Panc1 (cell line): Measurements from ENCODE around the gene CDKAL1.

Experiments
- POLR2AphosphoS5 ChIP-seq: IDR thresholded peaks from 2 replicates; pipeline ENCODE4 v1.6.1; 2012; ENCODE audit warnings: mild to moderate bottlenecking, low read depth, low read length, moderate library complexity
- TCF7L2 ChIP-seq: IDR thresholded peaks from 2 replicates; pipeline ENCODE4 v1.6.1; 2011; ENCODE audit warnings: mild to moderate bottlenecking, low read depth, low read length, inconsistent platforms
- TF ChIP-seq, protein P1 (sequence below): fragments of 450-650 bp; IDR thresholded peaks from 2 replicates; pipeline ENCODE4 v1.5.1; 2017; ENCODE audit warnings: mild to moderate bottlenecking

DNA sequence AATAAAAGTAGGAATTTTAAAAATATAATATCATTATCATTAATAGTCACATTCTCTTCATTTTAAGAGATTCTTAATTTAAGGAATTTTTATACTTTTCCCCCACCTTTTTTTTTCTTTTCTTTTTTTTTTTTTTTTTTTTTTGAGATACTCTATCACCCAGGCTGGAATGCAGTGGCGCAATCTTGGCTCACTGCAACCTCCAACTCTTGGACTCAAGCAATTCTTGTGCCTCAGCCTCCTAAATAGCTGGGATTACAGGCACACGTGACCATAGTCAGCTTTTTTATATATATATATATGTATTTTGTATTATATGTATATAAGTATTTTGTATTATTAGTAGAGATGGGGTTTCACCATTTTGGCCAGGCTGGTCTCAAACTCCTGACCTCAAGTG is 457.7 kb downstream of the CDKAL1 start:
- TF ChIP-seq, protein P1, sequence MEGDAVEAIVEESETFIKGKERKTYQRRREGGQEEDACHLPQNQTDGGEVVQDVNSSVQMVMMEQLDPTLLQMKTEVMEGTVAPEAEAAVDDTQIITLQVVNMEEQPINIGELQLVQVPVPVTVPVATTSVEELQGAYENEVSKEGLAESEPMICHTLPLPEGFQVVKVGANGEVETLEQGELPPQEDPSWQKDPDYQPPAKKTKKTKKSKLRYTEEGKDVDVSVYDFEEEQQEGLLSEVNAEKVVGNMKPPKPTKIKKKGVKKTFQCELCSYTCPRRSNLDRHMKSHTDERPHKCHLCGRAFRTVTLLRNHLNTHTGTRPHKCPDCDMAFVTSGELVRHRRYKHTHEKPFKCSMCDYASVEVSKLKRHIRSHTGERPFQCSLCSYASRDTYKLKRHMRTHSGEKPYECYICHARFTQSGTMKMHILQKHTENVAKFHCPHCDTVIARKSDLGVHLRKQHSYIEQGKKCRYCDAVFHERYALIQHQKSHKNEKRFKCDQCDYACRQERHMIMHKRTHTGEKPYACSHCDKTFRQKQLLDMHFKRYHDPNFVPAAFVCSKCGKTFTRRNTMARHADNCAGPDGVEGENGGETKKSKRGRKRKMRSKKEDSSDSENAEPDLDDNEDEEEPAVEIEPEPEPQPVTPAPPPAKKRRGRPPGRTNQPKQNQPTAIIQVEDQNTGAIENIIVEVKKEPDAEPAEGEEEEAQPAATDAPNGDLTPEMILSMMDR, result no peak
- no peak for TF ChIP-seq TCF7L2
- no peak for TF ChIP-seq POLR2AphosphoS5
